Right lobe of liver (tissue), 6 donors: ENCODE measurements around the gene ENPP6. TPM values are rescaled to one million over a fixed set of nuclear protein-coding genes. Genes with fewer than 3 reads are reported as not detected.

ENCODE experiments used
- ATAC-seq, 4 donors: fragments of 200-7000 bp; cut with Tn5 transposase; one replicate each; pipeline ENCODE4 v1.9.1; 2020; ENCODE audit warnings: mild to moderate bottlenecking in 4 of 4, moderate library complexity in 4 of 4
- DNase-seq, 3 donors: peaks; one replicate each; pipeline ENCODE4 v3.0.0-alpha.2; 2020
- H3K27ac ChIP-seq, 3 donors: fragments of 200-600 bp; one replicate each; pipeline ENCODE4 v1.8.0; 2022
- H3K27me3 ChIP-seq, 2 donors: fragments of 200-600 bp; one replicate each; pipeline ENCODE4 v1.8.0; 2022
- H3K36me3 ChIP-seq, 4 donors: fragments of 200-600 bp; sonication (generic) in 1 of 4; one replicate each; pipeline versions ENCODE4 v1.5.1 to v1.8.0; 2017 to 2022; ENCODE audit warnings: control low read depth in 1 of 4
- H3K4me1 ChIP-seq, 4 donors: fragments of 200-600 bp; sonication (generic) in 1 of 4; one replicate each; pipeline versions ENCODE4 v1.5.1 to v1.8.0; 2017 to 2022; ENCODE audit warnings: control low read depth in 1 of 4
- H3K4me3 ChIP-seq, 3 donors: fragments of 200-600 bp; one replicate each; pipeline ENCODE4 v1.8.0; 2022
- H3K9me3 ChIP-seq, 4 donors: fragments of 200-600 bp; sonication (generic) in 1 of 4; one replicate each; pipeline versions ENCODE4 v1.5.1 to v1.8.0; 2017 to 2022; ENCODE audit warnings: control low read depth in 1 of 4
- POLR2A ChIP-seq: fragments of 450-650 bp; IDR thresholded peaks from one replicate; pipeline ENCODE4 v1.6.1; 2017; ENCODE audit warnings: antibody characterized with exemption, mild to moderate bottlenecking
- WGBS: methylation state at CpG from one replicate; pipeline ENCODE4 v1.1.6; 2018; ENCODE audit warnings: low coverage, low lambda C conversion rate; ENCODE audit not compliant: insufficient coverage; ENCODE audit errors: missing lambda C conversion rate; 5-methylcytosine and 5-hydroxymethylcytosine counted together
- intact Hi-C, 2 donors: fragments of 100-400 bp; cut with DNase I; formaldehyde crosslinking; loops; one replicate each; pipeline versions ENCODE4 v1.11.2 to v1.14.1; 2022
- total RNA-seq, 6 experiments: library from RNA; depleted of rRNA in 2 of 6; stranded (reverse); fragments of >200 nt in 2 of 6; fragmentation: NEBNext Ultra II Directional in 3 of 6; extraction: Animal tissue kit (Norgen Biotek cat#: 25700) in 3 of 6; gene quantifications; one replicate each; pipeline versions ENCODE4 v1.1.0 to v1.2.4, GENCODE V29; 2016 to 2023
- TF ChIP-seq, protein P1 (sequence below), 4 donors: fragments of 200-600 bp in 3 of 4; fragments of 450-650 bp in 1 of 4; IDR thresholded peaks; one replicate each; pipeline versions ENCODE4 v1.5.1 to v1.8.0; 2016 to 2022; ENCODE audit warnings: antibody characterized with exemption in 4 of 4, mild to moderate bottlenecking in 2 of 4
- donor health status: DM: no; HTN: yes; CAD: no.
- donor health status: DM: no; HTN: no; CAD: no.
- donor health status: DM: no; HTN: no; CAD: no.
- donor health status: DM: no; HTN: yes; CAD: no.
- donor health status: DM: no; HTN: yes; CAD: no.

Gene ENPP6
- total RNA-seq, 6 experiments from 2014 or later = 0.06 to 0.42 TPM; not detected in 4

DNA sequence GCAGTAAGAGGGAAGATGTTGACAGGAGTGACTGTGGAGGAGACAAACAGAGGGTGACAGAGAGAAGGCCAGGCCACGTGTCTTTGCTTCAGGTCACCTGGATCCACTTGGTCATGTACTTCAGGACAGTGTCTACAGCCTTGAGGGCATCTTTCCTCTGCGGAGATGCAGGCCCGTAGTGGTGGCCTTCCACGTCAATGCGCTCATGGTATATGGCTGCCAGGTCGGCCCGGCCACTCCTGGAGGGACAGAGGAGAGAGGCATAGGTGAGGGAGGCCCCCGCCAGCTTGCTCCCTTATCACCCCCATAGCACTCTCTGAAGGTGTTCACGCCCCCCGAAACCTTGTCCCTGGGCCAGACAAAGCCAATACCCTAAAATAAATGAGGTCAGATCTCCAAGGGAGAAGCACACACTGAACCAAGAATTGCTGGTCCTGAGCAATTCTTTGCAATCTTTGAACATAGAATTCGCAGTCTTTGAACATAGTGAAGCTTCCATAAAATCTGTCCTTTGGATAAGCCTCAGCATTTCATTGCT, 99.9 kb downstream of the ENPP6 start:
- intact Hi-C loops = no loop called here
- DNase-seq = no peak
- WGBS = 72% methylated on average over 2 of the region's 11 CpGs

DNA sequence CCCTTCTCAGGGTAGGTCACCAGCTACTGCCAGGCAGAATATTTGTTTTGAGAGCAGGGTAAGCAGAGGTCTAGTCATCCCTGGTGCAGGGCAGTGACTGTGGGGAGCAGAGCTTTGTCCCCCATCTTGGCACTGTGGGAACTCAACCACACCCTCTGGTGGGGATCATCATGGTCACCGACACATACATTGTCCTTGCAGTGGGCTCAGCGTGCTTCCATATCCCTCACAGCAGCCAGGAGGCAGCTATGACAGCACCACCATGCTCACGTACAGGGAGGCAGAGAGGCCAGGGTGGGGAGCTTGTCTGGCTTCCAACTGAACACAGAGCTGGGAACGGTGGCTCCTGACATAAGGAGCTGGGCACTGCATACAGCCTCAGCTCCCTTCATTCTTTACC, 102.3 kb downstream of the ENPP6 start:
- Histone ChIP-seq H3K4me1 (peaks cover 0 to 7% (median 3%) of the 10 kb centered on the region in 4 donors), H3K36me3 (no peaks in the 10 kb centered on the region), H3K27me3 (no peaks in the 10 kb centered on the region), H3K9me3 (no peaks in the 10 kb centered on the region), H3K4me3 (no peak overlapping the region), H3K27ac (no peak overlapping the region)
- DNase-seq (no peak), ATAC-seq (no peak)
- TF ChIP-seq, protein P1, sequence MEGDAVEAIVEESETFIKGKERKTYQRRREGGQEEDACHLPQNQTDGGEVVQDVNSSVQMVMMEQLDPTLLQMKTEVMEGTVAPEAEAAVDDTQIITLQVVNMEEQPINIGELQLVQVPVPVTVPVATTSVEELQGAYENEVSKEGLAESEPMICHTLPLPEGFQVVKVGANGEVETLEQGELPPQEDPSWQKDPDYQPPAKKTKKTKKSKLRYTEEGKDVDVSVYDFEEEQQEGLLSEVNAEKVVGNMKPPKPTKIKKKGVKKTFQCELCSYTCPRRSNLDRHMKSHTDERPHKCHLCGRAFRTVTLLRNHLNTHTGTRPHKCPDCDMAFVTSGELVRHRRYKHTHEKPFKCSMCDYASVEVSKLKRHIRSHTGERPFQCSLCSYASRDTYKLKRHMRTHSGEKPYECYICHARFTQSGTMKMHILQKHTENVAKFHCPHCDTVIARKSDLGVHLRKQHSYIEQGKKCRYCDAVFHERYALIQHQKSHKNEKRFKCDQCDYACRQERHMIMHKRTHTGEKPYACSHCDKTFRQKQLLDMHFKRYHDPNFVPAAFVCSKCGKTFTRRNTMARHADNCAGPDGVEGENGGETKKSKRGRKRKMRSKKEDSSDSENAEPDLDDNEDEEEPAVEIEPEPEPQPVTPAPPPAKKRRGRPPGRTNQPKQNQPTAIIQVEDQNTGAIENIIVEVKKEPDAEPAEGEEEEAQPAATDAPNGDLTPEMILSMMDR (IDR thresholded peaks at IDR 0.05) = no peak
- TF ChIP-seq POLR2A = no peak
- no CpG with 5 or more reads among the region's 4 CpGs for WGBS
- intact Hi-C loops = no loop called here

More for the DNA sequence above, 99.9 kb downstream of the ENPP6 start:
- no peaks in the 10 kb centered on the region for H3K27me3 ChIP-seq
- peaks cover 0 to 2% (median under 1%) of the 10 kb centered on the region in 4 donors for H3K4me1 ChIP-seq
- no peak overlapping the region for H3K4me3 ChIP-seq
- no peak for ATAC-seq
- H3K36me3 ChIP-seq = no peaks in the 10 kb centered on the region
- H3K9me3 ChIP-seq = no peaks in the 10 kb centered on the region
- TF ChIP-seq, protein P1 (IDR thresholded peaks at IDR 0.05) = no peak
- no peak for TF ChIP-seq POLR2A
- H3K27ac ChIP-seq = no peak overlapping the region

DNA sequence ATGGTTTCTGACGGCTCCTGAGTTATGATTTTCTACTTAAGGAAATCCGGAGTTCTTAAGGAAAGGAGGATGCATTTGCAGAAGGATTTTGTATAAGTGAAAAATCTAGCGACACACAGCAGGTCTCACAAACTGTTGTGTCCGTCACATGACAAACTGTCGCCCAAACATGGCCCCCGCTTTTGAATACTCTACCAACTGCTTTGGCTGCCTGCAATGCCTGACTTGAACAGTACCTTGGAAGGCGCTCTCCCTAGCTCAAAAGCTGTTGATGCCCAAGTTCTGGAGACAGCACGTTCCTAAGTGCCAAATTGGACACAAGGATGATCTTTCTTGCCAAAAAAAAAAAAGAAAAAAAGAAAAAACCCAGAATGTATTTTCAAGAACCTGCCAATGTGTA, 103.2 kb downstream of the ENPP6 start:
- Histone ChIP-seq H3K27me3 (no peaks in the 10 kb centered on the region), H3K9me3 (no peaks in the 10 kb centered on the region), H3K27ac (no peak overlapping the region), H3K36me3 (no peaks in the 10 kb centered on the region), H3K4me1 (peaks cover 0 to 7% (median 3%) of the 10 kb centered on the region in 4 donors), H3K4me3 (no peak overlapping the region)
- TF ChIP-seq, protein P1 (IDR thresholded peaks at IDR 0.05) = no peak
- no peak for TF ChIP-seq POLR2A
- 82% methylated on average over 4 of the region's 8 CpGs for WGBS
- DNase-seq = no peak
- intact Hi-C loops = no loop called here
- no peak for ATAC-seq

DNA sequence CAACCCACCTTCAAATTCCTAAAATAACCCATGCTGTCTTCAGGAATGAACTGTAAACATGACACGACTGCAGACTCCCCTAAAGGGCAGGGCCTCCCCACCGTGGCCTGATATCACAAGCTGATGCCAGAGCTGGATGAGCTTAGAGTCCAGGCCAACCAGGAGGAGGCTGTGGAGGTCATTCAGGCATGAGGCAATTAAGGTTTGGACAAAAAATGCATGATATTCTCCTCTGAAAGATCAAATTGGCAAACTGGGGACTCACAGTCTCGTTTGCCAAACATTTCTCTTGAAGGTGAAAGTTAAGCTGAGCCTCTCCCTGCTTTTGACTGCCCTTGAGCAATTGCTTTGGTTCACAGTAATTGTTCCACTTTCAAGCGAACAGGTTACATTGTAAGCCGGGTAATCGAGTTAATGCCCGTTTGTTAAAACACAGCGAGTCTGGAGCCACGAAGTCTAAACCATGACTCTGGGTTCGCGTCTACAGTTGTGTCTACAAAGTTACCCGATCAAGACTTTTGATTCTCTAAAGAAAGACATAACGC, 105.6 kb downstream of the ENPP6 start:
- ATAC-seq (peak; percentile 70 to 91 (median 80)), DNase-seq (peak in 1 of 3 donors; percentile 75)
- Histone ChIP-seq H3K27me3 (no peaks in the 10 kb centered on the region), H3K9me3 (no peaks in the 10 kb centered on the region), H3K4me1 (peaks cover 0 to 7% (median 3%) of the 10 kb centered on the region in 4 donors), H3K36me3 (no peaks in the 10 kb centered on the region), H3K27ac (peak overlapping the region in 1 of 3 donors; percentile 7), H3K4me3 (no peak overlapping the region)
- WGBS = 44% methylated on average over 13 of the region's 13 CpGs
- TF ChIP-seq, protein P1 (IDR thresholded peaks at IDR 0.05) = no peak
- TF ChIP-seq POLR2A = no peak
- intact Hi-C loops = no loop called here
